ENCODE measurements around the gene NSUN7.

NSUN7 gene

DNA sequence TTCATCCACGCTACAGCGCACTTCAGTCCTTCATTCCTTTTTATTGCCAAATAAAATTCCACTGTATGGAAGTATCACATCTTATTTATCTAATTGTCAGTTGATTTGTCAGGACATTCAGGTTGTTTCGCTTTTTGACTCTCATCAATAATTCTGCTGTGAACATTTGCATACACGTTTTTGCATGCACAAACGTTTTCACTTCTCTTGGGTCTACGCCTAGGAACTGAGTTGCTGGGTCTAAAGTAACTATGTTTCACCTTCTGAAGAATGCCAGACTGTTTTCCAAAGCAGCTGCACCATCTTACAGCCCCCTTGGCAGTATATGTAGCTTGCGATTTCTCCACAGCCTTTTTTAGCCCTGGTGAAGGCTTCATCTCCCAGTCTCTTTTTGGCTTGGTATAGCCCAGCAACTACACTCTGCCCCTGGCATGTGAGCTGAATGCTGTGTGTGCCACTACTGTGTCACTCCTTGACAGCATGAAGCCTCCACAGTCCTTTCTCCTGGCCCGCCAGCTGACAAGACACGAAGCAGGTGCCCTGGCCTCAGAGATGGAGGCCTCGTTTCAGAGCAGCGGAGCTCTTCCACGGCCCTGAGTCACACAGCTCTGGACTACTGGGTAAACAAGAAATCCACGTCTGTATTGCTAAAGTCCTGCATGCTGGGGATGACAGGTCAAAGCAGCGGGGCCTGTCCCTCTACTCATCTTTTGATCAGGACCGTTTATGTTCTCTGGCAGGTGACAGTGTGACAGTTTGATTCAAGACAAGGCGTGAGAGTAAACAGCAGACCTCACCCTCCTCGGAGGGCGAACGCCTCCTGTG is 75.5 kb downstream of the NSUN7 start:
- DNase-seq, result no peak

- no peak for DNase-seq
Measured at GRCh38 chr4:40826821-40827220, 77.1 kb downstream of the NSUN7 start.

GRCh38 chr4:40827758-40828157 is 78.0 kb downstream of the NSUN7 start:
- no peak for DNase-seq

GRCh38 chr4:40828661-40829060 is 78.9 kb downstream of the NSUN7 start:
- no peak for DNase-seq

- DNase-seq, result no peak
Measured at GRCh38 chr4:40829586-40829985, 79.8 kb downstream of the NSUN7 start.

DNA sequence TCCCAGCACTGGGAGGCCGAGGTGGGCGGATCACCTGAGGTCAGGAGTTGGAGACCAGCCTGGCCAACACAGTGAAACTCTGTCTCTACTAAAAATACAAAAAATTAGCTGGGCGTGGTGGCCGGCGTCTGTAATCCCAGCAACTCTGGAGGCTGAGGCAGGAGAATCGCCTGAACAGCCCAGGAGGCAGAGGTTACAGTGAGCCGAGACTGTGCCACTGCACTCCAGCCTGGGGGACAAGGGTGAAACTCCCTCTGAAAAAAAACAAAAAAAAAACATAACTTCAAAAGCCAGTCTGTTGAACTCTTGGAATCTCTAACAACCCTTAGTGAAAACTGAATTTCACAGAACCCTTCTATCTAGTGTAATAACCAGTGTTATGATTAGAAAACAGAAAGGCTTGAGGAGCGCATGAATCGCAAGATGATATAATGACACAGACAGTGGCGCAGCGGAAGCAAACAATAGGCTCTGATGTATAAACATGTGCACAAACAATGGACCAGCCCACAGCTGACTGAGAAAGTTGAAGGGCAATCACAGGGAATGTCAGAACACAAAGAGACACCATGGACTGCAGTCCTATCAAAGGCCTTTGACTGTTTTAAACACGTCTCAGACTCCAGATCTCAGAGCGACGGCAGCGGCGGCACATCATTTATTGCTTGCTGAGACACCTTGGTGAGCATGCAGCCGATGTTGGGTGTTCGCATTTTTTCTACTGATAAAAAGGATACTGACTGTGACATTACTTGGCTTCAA is 81.6 kb downstream of the NSUN7 start:
- no peak for DNase-seq

DNA sequence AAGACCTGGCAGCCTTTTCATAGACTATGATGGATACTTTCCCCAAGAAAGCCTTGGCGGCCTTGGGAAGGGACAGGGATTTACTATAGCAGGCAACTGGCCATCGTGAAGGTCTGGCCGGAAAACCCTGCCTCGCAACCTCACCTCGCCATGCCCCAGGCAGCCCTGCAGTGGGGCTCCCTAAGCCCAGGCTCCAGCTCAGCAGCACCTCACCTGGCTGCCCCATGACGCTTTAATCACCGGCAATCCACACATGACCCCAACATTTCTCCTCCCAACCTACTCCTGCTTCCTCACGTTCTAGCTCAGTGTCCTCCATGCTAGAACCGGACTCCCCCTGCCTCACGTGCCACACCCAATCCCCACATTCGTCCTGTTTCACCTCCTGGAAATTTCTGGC is 82.4 kb downstream of the NSUN7 start:
- DNase-seq, result no peak

DNA sequence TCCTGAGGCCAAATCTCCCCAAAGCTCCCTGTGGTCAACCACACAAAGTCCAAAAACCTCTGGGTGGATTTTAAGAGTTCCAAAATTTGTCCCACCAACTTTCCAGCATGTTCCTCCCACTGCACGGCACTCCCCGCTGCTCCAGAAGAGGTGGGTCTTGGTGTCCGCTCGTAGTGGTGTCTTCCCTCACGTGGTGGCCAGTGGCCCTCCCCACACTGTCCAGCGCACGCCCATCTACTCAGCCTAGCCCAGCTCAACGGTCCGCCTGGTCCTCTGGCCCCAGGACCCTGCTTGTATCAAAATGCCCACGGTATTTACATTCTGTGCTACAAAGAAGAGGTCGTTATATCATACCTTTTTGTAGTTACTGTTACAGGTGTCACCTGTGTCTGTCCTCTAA is 83.5 kb downstream of the NSUN7 start:
- no peak for DNase-seq

- no peak for DNase-seq
Measured at GRCh38 chr4:40837094-40837870, 87.5 kb downstream of the NSUN7 start.

- DNase-seq, result no peak
Measured at GRCh38 chr4:40838742-40839141, 89.0 kb downstream of the NSUN7 start.

DNA sequence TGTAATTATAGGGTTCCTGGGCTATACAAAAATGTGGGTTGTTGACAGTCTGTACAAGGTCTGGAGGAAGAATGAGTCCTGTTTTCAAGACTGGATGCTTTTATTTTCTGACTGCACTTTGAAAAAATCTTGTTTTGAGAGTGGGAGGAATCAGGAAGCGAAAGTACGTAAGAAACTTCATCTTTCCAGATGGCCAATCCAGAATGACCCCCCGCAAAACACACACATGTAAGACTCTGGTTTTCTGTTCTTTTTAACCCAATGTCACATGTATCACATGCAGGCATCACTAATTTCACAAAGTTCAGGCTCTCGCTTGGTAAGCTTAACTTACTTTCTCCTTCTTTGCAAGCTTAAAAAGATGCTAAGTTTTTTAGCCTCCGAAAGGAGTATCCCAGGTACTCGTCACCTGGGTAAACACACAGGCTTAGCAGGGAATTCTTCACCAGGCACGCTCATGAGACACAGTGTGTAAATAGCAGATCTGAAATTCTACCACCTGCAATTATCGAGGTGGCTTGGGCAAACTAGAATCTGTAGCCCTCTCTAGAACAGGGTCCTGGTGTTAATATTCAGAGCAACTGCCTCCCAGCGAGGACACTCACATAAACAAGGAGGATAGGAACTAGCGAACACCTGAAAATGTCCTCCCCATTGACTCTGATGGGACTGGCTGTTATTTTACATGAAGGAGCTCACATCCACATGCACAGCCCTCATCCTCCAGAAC is 90.7 kb downstream of the NSUN7 start:
- DNase-seq, result no peak

- DNase-seq, result peak; percentile 56
Measured at GRCh38 chr4:40840985-40841571, 91.3 kb downstream of the NSUN7 start.

DNA sequence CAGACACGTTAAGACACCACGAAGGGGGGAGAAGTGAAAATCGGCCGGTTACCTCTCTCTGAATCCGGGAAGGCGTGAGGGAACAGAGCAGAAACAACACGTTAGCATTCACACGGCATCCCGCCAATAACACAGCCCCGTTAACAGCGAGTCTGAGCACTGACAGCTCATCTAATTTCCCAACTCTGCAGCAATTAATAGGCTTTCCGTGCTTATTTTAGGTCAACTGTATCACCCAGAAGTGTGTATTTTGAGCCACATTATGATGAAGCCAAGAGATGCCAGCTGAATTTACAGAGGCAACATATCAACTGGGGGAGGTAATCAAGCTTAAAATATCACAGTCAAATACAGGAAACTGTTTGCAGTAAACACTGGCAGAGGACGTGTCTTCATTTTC is 92.6 kb downstream of the NSUN7 start:
- no peak for DNase-seq

- DNase-seq, result no peak
Measured at GRCh38 chr4:40842725-40843423, 93.1 kb downstream of the NSUN7 start.

- peak; percentile 28 for DNase-seq
Measured at GRCh38 chr4:40843696-40844095, 93.9 kb downstream of the NSUN7 start.

- no peak for DNase-seq
Measured at GRCh38 chr4:40844261-40844660, 94.5 kb downstream of the NSUN7 start.

DNA sequence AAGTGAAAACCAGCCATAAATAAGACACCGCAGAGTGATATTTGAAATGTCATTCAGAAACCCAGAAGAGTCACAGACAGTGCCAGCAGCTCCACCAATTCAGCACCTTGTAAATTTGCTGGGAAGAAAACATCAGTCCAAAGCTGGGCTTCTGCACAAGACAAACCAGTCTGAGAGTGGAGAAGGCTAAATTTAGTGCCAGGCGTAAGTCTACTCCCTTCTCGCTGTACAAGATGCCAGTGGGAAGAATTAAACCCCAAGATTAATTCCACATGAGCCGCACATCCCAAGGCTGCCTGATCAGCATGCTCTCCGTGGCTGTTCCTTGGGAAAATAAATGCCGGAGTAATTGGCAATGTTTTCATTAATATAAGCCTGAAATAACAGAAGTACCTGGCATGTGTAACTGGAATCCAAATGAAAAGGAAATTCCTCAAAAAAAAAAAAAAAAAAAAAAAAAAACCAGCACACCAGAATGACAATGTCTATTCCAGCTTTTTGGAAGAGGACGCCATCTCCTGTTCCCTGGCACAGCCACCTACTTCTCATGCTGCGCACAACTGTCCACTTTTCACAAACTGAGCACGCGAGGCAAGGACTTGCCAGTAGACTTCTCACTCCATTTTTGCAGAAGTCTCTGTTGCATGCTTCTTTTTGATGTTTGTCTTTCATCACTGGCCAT is 95.5 kb downstream of the NSUN7 start:
- no peak for DNase-seq

DNA sequence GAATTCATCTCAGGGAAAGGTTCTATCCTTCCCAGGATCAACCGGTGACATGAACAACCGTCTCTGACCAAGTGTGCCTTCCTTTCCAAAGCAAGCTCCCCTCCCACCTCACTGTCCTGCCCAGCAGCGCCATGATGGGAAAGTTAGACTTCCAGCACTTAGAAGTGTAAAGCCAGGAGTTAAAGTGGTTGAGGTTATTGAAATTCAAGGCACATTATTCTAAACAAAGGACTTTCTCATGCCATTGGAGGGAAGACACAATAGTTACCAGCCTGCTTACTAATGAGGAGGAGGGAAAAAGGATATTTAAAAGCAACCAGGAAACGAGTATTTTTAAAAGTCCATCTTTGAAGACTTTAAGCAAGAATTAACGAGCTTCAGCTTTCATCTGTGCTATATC is 96.8 kb downstream of the NSUN7 start:
- DNase-seq, result no peak

DNA sequence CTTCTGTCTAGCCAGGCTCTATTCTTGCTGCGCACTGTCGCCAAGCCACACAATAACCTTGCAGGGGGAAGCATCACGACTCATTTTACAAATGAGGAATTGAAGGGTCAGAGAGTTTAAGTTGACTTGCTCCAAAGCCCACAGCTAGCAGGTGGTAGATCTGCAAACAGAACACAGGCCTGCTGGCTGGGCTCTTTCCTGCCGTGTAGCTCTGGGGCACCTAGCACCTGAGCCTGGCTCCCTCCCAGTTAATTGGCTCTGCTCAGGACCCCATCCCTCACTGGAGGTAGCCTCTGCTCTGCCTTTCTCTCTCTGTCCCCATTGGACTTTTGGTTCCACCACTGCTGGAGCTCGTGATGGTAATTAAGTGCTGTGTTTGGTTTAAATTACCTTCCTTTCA is 98.5 kb downstream of the NSUN7 start:
- no peak for DNase-seq

- DNase-seq, result no peak
Measured at GRCh38 chr4:40848940-40849339, 99.2 kb downstream of the NSUN7 start.

- DNase-seq, result no peak
Measured at GRCh38 chr4:40850496-40850895, 100.7 kb downstream of the NSUN7 start.
